ENCODE measurements around the gene TRIO.

TRIO gene

GRCh38 chr5:14296533-14297331 is 153.6 kb downstream of the TRIO start:
- no peak for TF ChIP-seq SUZ12 (IDR thresholded peaks at IDR 0.05)
- TF ChIP-seq SP1 (IDR thresholded peaks at IDR 0.05), result no peak
- no peak for TF ChIP-seq ELF4 (IDR thresholded peaks at IDR 0.05)
- TF ChIP-seq TARDBP (IDR thresholded peaks at IDR 0.05), result no peak
- no peak for TF ChIP-seq NFRKB (IDR thresholded peaks at IDR 0.05)
- TF ChIP-seq ZNF384 (IDR thresholded peaks at IDR 0.05), result no peak
- no peak for TF ChIP-seq PKNOX1 (IDR thresholded peaks at IDR 0.05)
- TF ChIP-seq FOXK2 (IDR thresholded peaks at IDR 0.05), result no peak
- no peak for TF ChIP-seq L3MBTL2 (conservative IDR thresholded peaks at IDR 0.05)
- TF ChIP-seq FOXA1 (IDR thresholded peaks at IDR 0.05), result no peak
- TF ChIP-seq BHLHE40 (IDR thresholded peaks at IDR 0.05; ENCODE audit: borderline replicate concordance), result no peak
- ChIA-PET CTCF (no interaction called here), POLR2A (no interaction called here)
- no peak for DNase-seq (ENCODE audit: extremely low spot score)

- ChIA-PET POLR2A (no interaction called here), CTCF (no interaction called here)
- TF ChIP-seq BHLHE40 (IDR thresholded peaks at IDR 0.05; ENCODE audit: borderline replicate concordance) (no peak), TARDBP (IDR thresholded peaks at IDR 0.05) (no peak), LEF1 (IDR thresholded peaks at IDR 0.05; ENCODE audit: borderline replicate concordance) (no peak), SP1 (IDR thresholded peaks at IDR 0.05) (no peak), ELF4 (IDR thresholded peaks at IDR 0.05) (no peak), FOXK2 (IDR thresholded peaks at IDR 0.05) (no peak), PKNOX1 (IDR thresholded peaks at IDR 0.05) (no peak), CTBP1 (IDR thresholded peaks at IDR 0.05; ENCODE audit: borderline replicate concordance) (no peak), L3MBTL2 (conservative IDR thresholded peaks at IDR 0.05) (no peak), SUZ12 (IDR thresholded peaks at IDR 0.05) (no peak), FOXA1 (IDR thresholded peaks at IDR 0.05) (no peak), NFRKB (IDR thresholded peaks at IDR 0.05) (no peak)
- DNase-seq (ENCODE audit: extremely low spot score), result no peak
Measured at GRCh38 chr5:14297697-14298096, 154.6 kb downstream of the TRIO start.

- ChIA-PET CTCF (no interaction called here), POLR2A (no interaction called here)
- DNase-seq (ENCODE audit: extremely low spot score), result no peak
- no peak for TF ChIP-seq LEF1 (IDR thresholded peaks at IDR 0.05; ENCODE audit: borderline replicate concordance)
- no peak for TF ChIP-seq SP1 (IDR thresholded peaks at IDR 0.05)
- TF ChIP-seq CTBP1 (IDR thresholded peaks at IDR 0.05; ENCODE audit: borderline replicate concordance), result no peak
- no peak for TF ChIP-seq TARDBP (IDR thresholded peaks at IDR 0.05)
- no peak for TF ChIP-seq HDGF (IDR thresholded peaks at IDR 0.05; ENCODE audit: borderline replicate concordance)
- TF ChIP-seq FOXK2 (IDR thresholded peaks at IDR 0.05), result no peak
- TF ChIP-seq NFRKB (IDR thresholded peaks at IDR 0.05), result no peak
- TF ChIP-seq ZNF384 (IDR thresholded peaks at IDR 0.05), result no peak
- no peak for TF ChIP-seq ARNT (IDR thresholded peaks at IDR 0.05)
- no peak for TF ChIP-seq L3MBTL2 (conservative IDR thresholded peaks at IDR 0.05)
- no peak for TF ChIP-seq FOXA1 (IDR thresholded peaks at IDR 0.05)
- no peak for TF ChIP-seq FOXM1 (IDR thresholded peaks at IDR 0.05; ENCODE audit: borderline replicate concordance)
- TF ChIP-seq ELF4 (IDR thresholded peaks at IDR 0.05), result no peak
- no peak for TF ChIP-seq BHLHE40 (IDR thresholded peaks at IDR 0.05; ENCODE audit: borderline replicate concordance)
- TF ChIP-seq PKNOX1 (IDR thresholded peaks at IDR 0.05), result no peak
- TF ChIP-seq SUZ12 (IDR thresholded peaks at IDR 0.05), result no peak
Measured at GRCh38 chr5:14298126-14298847, 155.1 kb downstream of the TRIO start.

- ChIA-PET POLR2A (no interaction called here), CTCF (no interaction called here)
- DNase-seq (ENCODE audit: extremely low spot score), result no peak
- TF ChIP-seq CTBP1 (IDR thresholded peaks at IDR 0.05; ENCODE audit: borderline replicate concordance) (no peak), ARNT (IDR thresholded peaks at IDR 0.05) (no peak), FOXM1 (IDR thresholded peaks at IDR 0.05; ENCODE audit: borderline replicate concordance) (no peak), PKNOX1 (IDR thresholded peaks at IDR 0.05) (no peak), NFRKB (IDR thresholded peaks at IDR 0.05) (no peak), HDGF (IDR thresholded peaks at IDR 0.05; ENCODE audit: borderline replicate concordance) (no peak), SP1 (IDR thresholded peaks at IDR 0.05) (no peak), L3MBTL2 (conservative IDR thresholded peaks at IDR 0.05) (no peak), BHLHE40 (IDR thresholded peaks at IDR 0.05; ENCODE audit: borderline replicate concordance) (no peak), SUZ12 (IDR thresholded peaks at IDR 0.05) (no peak), FOXK2 (IDR thresholded peaks at IDR 0.05) (no peak), ZNF384 (IDR thresholded peaks at IDR 0.05) (no peak), LEF1 (IDR thresholded peaks at IDR 0.05; ENCODE audit: borderline replicate concordance) (no peak), ELF4 (IDR thresholded peaks at IDR 0.05) (no peak), FOXA1 (IDR thresholded peaks at IDR 0.05) (no peak), TARDBP (IDR thresholded peaks at IDR 0.05) (no peak)
Measured at GRCh38 chr5:14299666-14300065, 156.5 kb downstream of the TRIO start.

DNA sequence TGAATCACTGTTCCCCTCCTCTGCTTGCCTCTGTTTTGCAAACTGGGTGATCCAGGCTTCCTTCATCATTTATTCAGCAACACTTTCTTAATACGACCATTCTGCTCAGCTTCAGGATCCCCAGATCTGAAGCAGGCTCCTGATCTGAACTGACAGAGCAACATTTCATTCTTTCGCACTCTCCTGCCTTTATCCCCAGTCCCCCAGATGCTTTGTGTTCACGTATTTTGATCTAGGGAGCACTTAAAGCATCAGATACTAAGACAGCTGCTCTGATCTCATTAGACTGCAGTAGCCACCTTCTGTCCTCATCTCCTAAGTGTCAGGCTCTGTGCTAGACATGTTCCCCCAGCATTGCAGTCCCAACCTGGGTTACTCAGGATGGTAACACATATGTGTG is 158.0 kb downstream of the TRIO start:
- DNase-seq (ENCODE audit: extremely low spot score), result no peak
- TF ChIP-seq FOXM1 (IDR thresholded peaks at IDR 0.05; ENCODE audit: borderline replicate concordance), result no peak
- no peak for TF ChIP-seq BHLHE40 (IDR thresholded peaks at IDR 0.05; ENCODE audit: borderline replicate concordance)
- TF ChIP-seq SUZ12 (IDR thresholded peaks at IDR 0.05), result no peak
- no peak for TF ChIP-seq ZNF384 (IDR thresholded peaks at IDR 0.05)
- no peak for TF ChIP-seq CTBP1 (IDR thresholded peaks at IDR 0.05; ENCODE audit: borderline replicate concordance)
- TF ChIP-seq HDGF (IDR thresholded peaks at IDR 0.05; ENCODE audit: borderline replicate concordance), result no peak
- no peak for TF ChIP-seq NFRKB (IDR thresholded peaks at IDR 0.05)
- TF ChIP-seq SP1 (IDR thresholded peaks at IDR 0.05), result no peak
- TF ChIP-seq PKNOX1 (IDR thresholded peaks at IDR 0.05), result no peak
- TF ChIP-seq TARDBP (IDR thresholded peaks at IDR 0.05), result no peak
- TF ChIP-seq LEF1 (IDR thresholded peaks at IDR 0.05; ENCODE audit: borderline replicate concordance), result no peak
- TF ChIP-seq ELF4 (IDR thresholded peaks at IDR 0.05), result no peak
- TF ChIP-seq FOXK2 (IDR thresholded peaks at IDR 0.05), result no peak
- TF ChIP-seq L3MBTL2 (conservative IDR thresholded peaks at IDR 0.05), result no peak
- no peak for TF ChIP-seq FOXA1 (IDR thresholded peaks at IDR 0.05)
- no peak for TF ChIP-seq ARNT (IDR thresholded peaks at IDR 0.05)
- ChIA-PET CTCF (interaction anchor here (0.6 kb wide), 2 partner anchors 16 to 52 kb away, joined by 3 read pairs; no protein-coding TSS in a partner anchor), POLR2A (no interaction called here)
